ENCODE results near the gene OR6V1.

Gene OR6V1

GRCh38 chr7:143052041-143052440 lies at the start of gene OR6V1:
OR6V1 (plus strand) TSS chr7:143052341; CDS start chr7:143052341, 0 bp downstream.
- Histone ChIP-seq H3K4me1 (peaks cover 0 to 12% (median 3%) of the 10 kb centered on the region in 4 donors), H3K27me3 (no peaks in the 10 kb centered on the region), H3K9me3 (no peaks in the 10 kb centered on the region), H3K36me3 (no peaks in the 10 kb centered on the region), H3K27ac (no peak within 1 kb of the TSS), H3K4me3 (no peak within 1 kb of the TSS)
- no peak for TF ChIP-seq CTCF (IDR thresholded peaks at IDR 0.05)
- intact Hi-C loops (cut with DNase I; ENCODE audit: low total_unique reads): no loop called here
- no peak for DNase-seq

GRCh38 chr7:143002898-143003297 lies 49.2 kb upstream of the OR6V1 start:
- Histone ChIP-seq H3K4me1 (peaks cover 0 to 4% (median 0%) of the 10 kb centered on the region in 4 donors), H3K27me3 (no peaks in the 10 kb centered on the region), H3K27ac (no peak overlapping the region), H3K9me3 (no peaks in the 10 kb centered on the region), H3K4me3 (no peak overlapping the region), H3K36me3 (no peaks in the 10 kb centered on the region)
- no peak for TF ChIP-seq CTCF (IDR thresholded peaks at IDR 0.05)
- intact Hi-C loops (cut with DNase I; ENCODE audit: low total_unique reads): loop anchor here (2.0 kb wide), 1 partner anchor 148 kb away; the partner anchor contains the start of gene EPHB6
- no peak for DNase-seq

- Histone ChIP-seq H3K4me3 (peak overlapping the region in 1 of 2 donors; percentile 18), H3K27ac (no peak overlapping the region), H3K27me3 (peaks cover 0 to 4% of the 10 kb centered on the region in 2 donors), H3K36me3 (no peaks in the 10 kb centered on the region), H3K9me3 (no peaks in the 10 kb centered on the region), H3K4me1 (peaks cover 0 to 4% (median 0%) of the 10 kb centered on the region in 4 donors)
- no peak for DNase-seq
- peak; percentile 63 to 71 for TF ChIP-seq CTCF (IDR thresholded peaks at IDR 0.05)
- intact Hi-C loops (cut with DNase I; ENCODE audit: low total_unique reads): loop anchor here (2.0 kb wide), 1 partner anchor 149 kb away; the partner anchor contains the start of gene EPHB6
Measured at GRCh38 chr7:143003393-143004051, 48.6 kb upstream of the OR6V1 start.

- Histone ChIP-seq H3K4me1 (peaks cover 0 to 4% (median 0%) of the 10 kb centered on the region in 4 donors), H3K27ac (no peak overlapping the region), H3K27me3 (peaks cover 0 to 4% of the 10 kb centered on the region in 2 donors), H3K36me3 (no peaks in the 10 kb centered on the region), H3K9me3 (no peaks in the 10 kb centered on the region), H3K4me3 (no peak overlapping the region)
- intact Hi-C loops (cut with DNase I; ENCODE audit: low total_unique reads): loop anchor here (5.0 kb wide), 1 partner anchor 207 kb away; no protein-coding TSS in a partner anchor
- DNase-seq: no peak
- TF ChIP-seq CTCF (IDR thresholded peaks at IDR 0.05): no peak
Measured at GRCh38 chr7:143005632-143006260, 46.4 kb upstream of the OR6V1 start.

GRCh38 chr7:143008007-143008901 lies 43.9 kb upstream of the OR6V1 start:
- Histone ChIP-seq H3K36me3 (no peaks in the 10 kb centered on the region), H3K4me3 (no peak overlapping the region), H3K4me1 (peaks cover 0 to 2% (median under 1%) of the 10 kb centered on the region in 4 donors), H3K27ac (no peak overlapping the region), H3K27me3 (peaks cover 0 to 4% of the 10 kb centered on the region in 2 donors), H3K9me3 (no peaks in the 10 kb centered on the region)
- peak; percentile 91 to 94 for TF ChIP-seq CTCF (IDR thresholded peaks at IDR 0.05)
- intact Hi-C loops (cut with DNase I; ENCODE audit: low total_unique reads): loop anchor here (5.0 kb wide), 1 partner anchor 204 kb away; no protein-coding TSS in a partner anchor
- peak; percentile 73 to 84 for DNase-seq

Data from tibial artery (tissue), 4 donors.